Fibroblast of mammary gland (primary cell): ENCODE results near the gene BOD1L2.

ENCODE experiments used
- DNase-seq: peaks from one replicate; pipeline ENCODE4 v3.0.0-alpha.2; 2010; ENCODE audit warnings: low read depth
- H3K4me3 ChIP-seq: 2 replicates; pipeline ENCODE4 v1.5.1; 2011; ENCODE audit warnings: low read depth, mild to moderate bottlenecking, low read length, moderate library complexity; ENCODE audit not compliant: control insufficient read depth
- TF ChIP-seq, protein P1 (sequence below): conservative IDR thresholded peaks from 2 replicates; pipeline ENCODE4 v1.5.1; 2011; ENCODE audit warnings: low read depth, low read length, inconsistent platforms; ENCODE audit not compliant: control insufficient read depth, insufficient read depth

BOD1L2 gene

DNA sequence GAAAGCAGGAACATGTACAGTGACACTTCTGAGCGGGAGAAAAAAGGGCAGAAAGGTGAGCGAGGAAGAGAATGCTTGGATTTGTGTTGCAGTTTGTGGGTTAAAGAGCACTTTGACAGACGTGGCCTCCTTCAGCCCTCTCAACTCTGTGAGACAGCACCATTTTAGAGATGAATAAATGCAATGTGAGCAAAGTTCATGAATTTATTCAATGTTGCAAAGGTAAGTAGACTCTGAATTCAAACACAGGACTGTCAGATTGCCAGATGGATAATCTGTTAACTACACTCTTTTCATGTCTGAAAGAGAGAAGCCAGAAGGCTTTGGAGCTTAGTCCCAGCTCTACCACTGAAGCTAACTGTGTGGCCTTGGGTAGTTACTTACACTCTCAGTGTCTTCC lies 47.7 kb downstream of the BOD1L2 start:
- no peak overlapping the region for H3K4me3 ChIP-seq
- no peak for DNase-seq
- TF ChIP-seq, protein P1, sequence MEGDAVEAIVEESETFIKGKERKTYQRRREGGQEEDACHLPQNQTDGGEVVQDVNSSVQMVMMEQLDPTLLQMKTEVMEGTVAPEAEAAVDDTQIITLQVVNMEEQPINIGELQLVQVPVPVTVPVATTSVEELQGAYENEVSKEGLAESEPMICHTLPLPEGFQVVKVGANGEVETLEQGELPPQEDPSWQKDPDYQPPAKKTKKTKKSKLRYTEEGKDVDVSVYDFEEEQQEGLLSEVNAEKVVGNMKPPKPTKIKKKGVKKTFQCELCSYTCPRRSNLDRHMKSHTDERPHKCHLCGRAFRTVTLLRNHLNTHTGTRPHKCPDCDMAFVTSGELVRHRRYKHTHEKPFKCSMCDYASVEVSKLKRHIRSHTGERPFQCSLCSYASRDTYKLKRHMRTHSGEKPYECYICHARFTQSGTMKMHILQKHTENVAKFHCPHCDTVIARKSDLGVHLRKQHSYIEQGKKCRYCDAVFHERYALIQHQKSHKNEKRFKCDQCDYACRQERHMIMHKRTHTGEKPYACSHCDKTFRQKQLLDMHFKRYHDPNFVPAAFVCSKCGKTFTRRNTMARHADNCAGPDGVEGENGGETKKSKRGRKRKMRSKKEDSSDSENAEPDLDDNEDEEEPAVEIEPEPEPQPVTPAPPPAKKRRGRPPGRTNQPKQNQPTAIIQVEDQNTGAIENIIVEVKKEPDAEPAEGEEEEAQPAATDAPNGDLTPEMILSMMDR, result no peak

GRCh38 chr18:57195341-57195740 lies 48.5 kb downstream of the BOD1L2 start:
- H3K4me3 ChIP-seq, result no peak overlapping the region
- TF ChIP-seq, protein P1, result no peak
- no peak for DNase-seq

DNA sequence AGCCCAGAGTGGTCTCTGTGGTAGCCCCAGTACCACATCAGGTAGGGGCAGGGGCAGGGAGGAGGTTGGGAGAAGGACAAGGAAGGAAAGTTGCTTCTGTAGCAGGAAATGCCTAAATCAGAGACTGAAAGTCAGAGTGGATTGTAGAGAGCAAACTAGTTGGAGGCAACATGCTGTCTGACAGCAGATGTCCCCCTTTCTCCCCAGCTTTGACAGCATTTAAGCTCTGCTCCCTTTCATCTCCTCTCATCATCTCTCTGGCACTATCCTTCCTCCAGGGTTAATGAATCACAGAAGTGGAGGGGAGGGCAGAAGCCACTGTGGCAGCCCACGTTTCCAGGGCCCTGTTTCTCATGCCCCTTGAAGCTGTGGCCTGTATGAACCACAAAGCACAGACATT lies 50.4 kb downstream of the BOD1L2 start:
- no peak overlapping the region for H3K4me3 ChIP-seq
- TF ChIP-seq, protein P1, result no peak

GRCh38 chr18:57198073-57198472 lies 51.2 kb downstream of the BOD1L2 start:
- no peak for DNase-seq
- H3K4me3 ChIP-seq, result no peak overlapping the region
- TF ChIP-seq, protein P1, result no peak

More for the DNA sequence above, 50.4 kb downstream of the BOD1L2 start:
- DNase-seq, result no peak
